Activated CD8-positive, alpha-beta memory T cell treated with anti-CD3 and anti-CD28 coated beads, Interleukin-2, amount 50 U/mL, for 4 hours (primary cell): ENCODE data around the gene APOM.
A peak's percentile ranks its signal among the peaks of the same experiment; 100 is the strongest.

Experiments
- DNase-seq: peaks from one replicate; pipeline ENCODE4 v3.0.0-alpha.2; 2020

The APOM gene

GRCh38 chr6:31658983-31659648, 3.4 kb downstream of the APOM start:
- no peak for DNase-seq

GRCh38 chr6:31659649-31660380, 4.1 kb downstream of the APOM start:
- DNase-seq: no peak

- peak; percentile 79 for DNase-seq
Observed at GRCh38 chr6:31660381-31661261, 4.9 kb downstream of the APOM start, which contains the start of gene C6orf47. C6orf47 (minus strand) TSS chr6:31660778; CDS start chr6:31659947, 831 bp downstream.

- DNase-seq: no peak
Observed at GRCh38 chr6:31661262-31662123, 5.8 kb downstream of the APOM start.

- no peak for DNase-seq
Observed at GRCh38 chr6:31662124-31662723, 6.5 kb downstream of the APOM start.

GRCh38 chr6:31663126-31663960, 7.6 kb downstream of the APOM start:
- DNase-seq: no peak

- DNase-seq: no peak
Observed at GRCh38 chr6:31663961-31664789, 8.5 kb downstream of the APOM start.

- DNase-seq: peak; percentile 82
Observed at GRCh38 chr6:31664790-31665500, 9.3 kb downstream of the APOM start, which contains the start of gene GPANK1. GPANK1 (minus strand) TSS chr6:31664997; CDS start chr6:31664478, 519 bp downstream.

GRCh38 chr6:31665501-31666336, 10.0 kb downstream of the APOM start, which contains the start of gene CSNK2B:
CSNK2B (plus strand) TSS chr6:31666080; CDS start chr6:31666832, 752 bp downstream.
- DNase-seq: peak; percentile 97

GRCh38 chr6:31666337-31666965, 10.8 kb downstream of the APOM start:
- no peak for DNase-seq

- DNase-seq: no peak
Observed at GRCh38 chr6:31669676-31670075, 14.0 kb downstream of the APOM start, which contains the start of gene LY6G5B. LY6G5B (plus strand) TSS chr6:31669976; CDS start chr6:31670951, 975 bp downstream.

- DNase-seq: no peak
Observed at GRCh38 chr6:31676322-31676903, 20.7 kb downstream of the APOM start.

- no peak for DNase-seq
Observed at GRCh38 chr6:31676904-31677303, 21.2 kb downstream of the APOM start.

- DNase-seq: no peak
Observed at GRCh38 chr6:31677955-31678354, 22.3 kb downstream of the APOM start.

- DNase-seq: peak; percentile 64
Observed at GRCh38 chr6:31680226-31681134, 24.8 kb downstream of the APOM start, which contains the start of gene LY6G5C. LY6G5C (minus strand) TSS chr6:31681067; CDS start chr6:31680373, 694 bp downstream.
